COR-L47 (cell line): ENCODE results near the gene DCST2.

Experiments used
- DNase-seq: peaks from one replicate; lab custom pipeline; 2025; lab: John Stamatoyannopoulos, UW

Gene DCST2

GRCh38 chr1:155069551-155070157, 36.1 kb upstream of the DCST2 start:
- peak; percentile 86 for DNase-seq

- no peak for DNase-seq
Observed at GRCh38 chr1:155068599-155068998, 35.0 kb upstream of the DCST2 start.

GRCh38 chr1:155066777-155067176, 33.2 kb upstream of the DCST2 start:
- DNase-seq, result no peak

- DNase-seq, result no peak
Observed at GRCh38 chr1:155064832-155065429, 31.4 kb upstream of the DCST2 start.

GRCh38 chr1:155064111-155064831, 30.7 kb upstream of the DCST2 start:
- peak; percentile 42 for DNase-seq

GRCh38 chr1:155063550-155064110, 30.0 kb upstream of the DCST2 start, which contains the start of gene EFNA4:
EFNA4 (plus strand) TSS chr1:155063740; CDS start chr1:155063824, 84 bp downstream.
- DNase-seq, result peak; percentile 44

GRCh38 chr1:155062702-155063411, 29.3 kb upstream of the DCST2 start:
- peak; percentile 55 for DNase-seq

GRCh38 chr1:155062151-155062686, 28.6 kb upstream of the DCST2 start:
- DNase-seq, result no peak

- DNase-seq, result peak; percentile 78
Observed at GRCh38 chr1:155061381-155062150, 28.0 kb upstream of the DCST2 start.

- DNase-seq, result no peak
Observed at GRCh38 chr1:155060736-155061135, 27.2 kb upstream of the DCST2 start.

- no peak for DNase-seq
Observed at GRCh38 chr1:155057788-155058211, 24.2 kb upstream of the DCST2 start.

- DNase-seq, result no peak
Observed at GRCh38 chr1:155057104-155057503, 23.5 kb upstream of the DCST2 start.

GRCh38 chr1:155053531-155054105, 20.0 kb upstream of the DCST2 start:
- no peak for DNase-seq

- no peak for DNase-seq
Observed at GRCh38 chr1:155052439-155053395, 19.1 kb upstream of the DCST2 start.

- DNase-seq, result peak; percentile 71
Observed at GRCh38 chr1:155051777-155052398, 18.3 kb upstream of the DCST2 start.

GRCh38 chr1:155051342-155051776, 17.8 kb upstream of the DCST2 start:
- DNase-seq, result no peak

GRCh38 chr1:155050560-155051341, 17.2 kb upstream of the DCST2 start, which contains the start of gene ADAM15:
ADAM15 (plus strand) TSS chr1:155051316; CDS start chr1:155051387, 71 bp downstream.
- DNase-seq, result peak; percentile 86
